M059J (cell line): ENCODE results near the gene NCK1. TPM values are rescaled to one million over a fixed set of nuclear protein-coding genes. Genes with fewer than 3 reads are reported as not detected.

Experiments used
- DNase-seq: peaks from one replicate; pipeline ENCODE4 v3.0.0-alpha.2; 2012; ENCODE audit warnings: low read depth
- total RNA-seq: library from RNA; depleted of rRNA; stranded (reverse); fragments of >200 nt; shearing (Covaris generic); gene quantifications from 2 replicates; pipeline ENCODE4 v1.2.3, GENCODE V29; 2014; rRNA removed

Gene NCK1
- 75.3 and 77.8 TPM in 2 replicates for total RNA-seq

DNA sequence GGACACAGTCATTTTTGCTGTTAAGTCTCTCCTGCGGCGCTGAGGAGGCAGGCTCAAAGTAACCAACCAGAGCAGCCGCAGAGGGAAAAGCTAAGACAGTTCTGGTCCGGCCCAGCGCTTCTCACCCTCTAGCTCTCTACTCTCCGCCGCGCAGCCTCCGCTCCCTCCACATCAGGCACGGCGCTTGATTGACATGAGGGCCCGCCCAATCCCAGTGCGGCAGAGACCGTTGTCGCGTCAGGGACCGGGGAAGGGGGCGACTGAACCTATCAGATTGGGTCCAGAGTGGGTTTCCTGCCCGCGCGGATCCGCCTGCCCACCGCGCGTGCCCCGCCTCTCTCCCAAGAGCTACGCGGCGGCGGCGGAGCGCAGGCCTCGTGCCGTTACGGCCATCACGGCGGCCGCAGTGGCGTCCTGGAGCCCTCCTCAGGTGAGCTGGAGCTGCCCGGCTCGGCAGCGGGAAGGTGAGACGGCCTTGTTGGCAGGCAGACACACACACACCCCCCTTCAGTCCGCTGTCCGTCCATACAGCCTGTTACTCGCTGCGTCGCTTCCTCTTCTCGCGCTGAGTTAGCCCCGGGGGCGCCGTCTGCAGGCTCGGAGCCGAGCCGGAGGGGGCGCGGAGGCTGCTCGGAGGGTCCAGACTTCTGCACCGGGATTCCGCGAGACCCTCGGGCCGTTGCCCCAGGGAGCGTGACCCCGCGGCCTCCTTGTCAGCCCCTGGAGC is at the start of gene NCK1:
TSS of gene NCK1 (plus strand) at position 319 of the 727 bp plus-strand sequence. CDS start 65,794 bp downstream, outside the sequence.
- peak; percentile 99 for DNase-seq

DNA sequence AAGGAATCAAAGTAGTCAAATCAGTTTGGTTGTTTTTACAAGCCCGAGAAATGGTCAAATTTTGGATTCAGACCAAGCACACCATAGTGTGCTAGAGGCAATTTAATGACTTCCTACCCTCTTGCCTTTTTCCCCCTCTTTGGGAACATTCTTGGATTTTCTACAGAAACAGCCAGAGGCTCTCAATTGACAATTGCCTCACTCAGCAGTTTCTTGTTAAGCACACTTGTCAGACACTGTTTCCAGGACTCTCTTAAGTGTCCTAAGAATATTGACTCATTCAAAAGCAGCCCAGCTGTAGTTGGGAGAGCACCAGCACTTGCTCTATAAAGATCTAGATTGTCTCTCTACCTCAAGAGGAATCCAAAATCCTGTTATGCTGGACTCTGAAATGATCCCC is 44.6 kb upstream of the NCK1 start:
- peak; percentile 71 for DNase-seq

DNA sequence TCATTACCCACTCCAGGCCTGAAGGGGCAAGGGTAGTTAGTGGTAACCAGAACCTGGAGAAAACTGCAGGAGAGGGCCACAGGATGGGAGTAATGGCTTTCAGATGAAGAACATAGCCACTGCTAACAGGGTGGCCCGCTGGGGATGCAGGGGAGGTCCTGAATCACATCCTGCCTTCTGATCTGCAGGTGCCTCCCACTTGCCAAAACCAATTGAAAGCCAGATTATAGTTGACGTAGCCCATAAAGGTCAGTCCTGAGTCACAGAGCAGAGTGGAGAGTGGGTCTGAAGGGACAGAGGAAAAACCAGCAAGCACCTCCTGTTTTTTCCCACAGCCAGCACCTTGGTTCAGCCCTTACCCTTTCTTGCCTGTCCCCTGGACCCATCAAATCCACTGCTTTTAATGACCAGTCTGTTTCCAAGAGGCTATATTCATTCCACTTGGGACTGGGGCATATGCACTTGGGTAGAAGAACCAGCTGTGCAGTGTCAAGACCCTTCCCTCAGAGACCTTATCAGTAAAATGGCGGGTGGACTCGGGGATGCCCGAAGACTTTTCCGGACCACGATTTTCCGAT is 43.7 kb upstream of the NCK1 start:
- DNase-seq, result peak; percentile 99

DNA sequence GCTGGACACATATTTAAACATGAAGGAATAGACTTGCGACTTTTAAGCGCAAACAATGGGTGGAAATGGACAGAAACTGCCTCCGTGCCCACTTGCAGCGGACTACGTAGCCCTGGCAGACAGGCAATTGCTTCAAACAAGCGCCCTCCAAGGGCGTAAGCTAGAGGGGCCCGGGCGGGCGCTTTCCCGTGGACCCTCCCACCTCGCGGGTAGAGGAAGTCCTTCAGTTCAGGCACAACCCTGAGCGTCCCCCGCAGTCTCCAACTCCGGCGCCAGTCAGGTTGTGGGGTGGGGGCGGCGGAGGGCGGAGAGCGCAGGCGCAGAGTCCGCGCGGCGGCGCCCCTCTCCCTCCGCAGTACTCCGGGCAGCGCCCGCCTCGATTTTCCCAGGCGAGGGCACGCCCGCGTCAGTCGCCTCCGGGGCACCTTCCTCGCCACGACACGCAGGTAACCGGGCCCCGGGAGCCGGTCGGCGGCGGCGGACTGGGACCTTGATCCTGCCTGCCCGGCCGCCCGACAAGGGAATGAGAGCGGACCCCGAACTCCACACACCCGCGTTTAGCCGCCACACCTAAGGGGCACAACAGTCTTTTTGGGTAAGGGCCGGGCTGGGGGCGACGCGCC is 43.1 kb upstream of the NCK1 start, which contains the start of gene SLC35G2:
TSS of gene SLC35G2 (plus strand) at position 358 of the 623 bp plus-strand sequence. CDS start 35,335 bp downstream, outside the sequence.
- DNase-seq, result peak; percentile 85

DNA sequence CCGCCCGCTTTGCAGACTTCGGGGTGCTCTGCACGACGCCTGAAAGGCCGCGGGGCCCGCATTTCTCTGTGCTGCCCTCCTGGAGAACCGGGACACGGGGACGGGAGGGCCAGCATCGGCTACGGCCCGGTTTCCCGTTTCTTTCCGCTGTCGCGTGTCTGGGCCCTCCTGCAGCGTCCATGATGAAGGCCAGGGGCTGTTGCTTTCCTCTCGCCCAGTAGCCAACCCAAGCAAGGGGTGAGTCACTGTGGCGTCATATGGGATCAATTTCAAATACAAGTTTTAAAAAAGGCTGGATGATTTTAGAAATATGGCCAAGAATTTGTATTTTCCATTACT is 42.6 kb upstream of the NCK1 start:
- DNase-seq, result peak; percentile 84

DNA sequence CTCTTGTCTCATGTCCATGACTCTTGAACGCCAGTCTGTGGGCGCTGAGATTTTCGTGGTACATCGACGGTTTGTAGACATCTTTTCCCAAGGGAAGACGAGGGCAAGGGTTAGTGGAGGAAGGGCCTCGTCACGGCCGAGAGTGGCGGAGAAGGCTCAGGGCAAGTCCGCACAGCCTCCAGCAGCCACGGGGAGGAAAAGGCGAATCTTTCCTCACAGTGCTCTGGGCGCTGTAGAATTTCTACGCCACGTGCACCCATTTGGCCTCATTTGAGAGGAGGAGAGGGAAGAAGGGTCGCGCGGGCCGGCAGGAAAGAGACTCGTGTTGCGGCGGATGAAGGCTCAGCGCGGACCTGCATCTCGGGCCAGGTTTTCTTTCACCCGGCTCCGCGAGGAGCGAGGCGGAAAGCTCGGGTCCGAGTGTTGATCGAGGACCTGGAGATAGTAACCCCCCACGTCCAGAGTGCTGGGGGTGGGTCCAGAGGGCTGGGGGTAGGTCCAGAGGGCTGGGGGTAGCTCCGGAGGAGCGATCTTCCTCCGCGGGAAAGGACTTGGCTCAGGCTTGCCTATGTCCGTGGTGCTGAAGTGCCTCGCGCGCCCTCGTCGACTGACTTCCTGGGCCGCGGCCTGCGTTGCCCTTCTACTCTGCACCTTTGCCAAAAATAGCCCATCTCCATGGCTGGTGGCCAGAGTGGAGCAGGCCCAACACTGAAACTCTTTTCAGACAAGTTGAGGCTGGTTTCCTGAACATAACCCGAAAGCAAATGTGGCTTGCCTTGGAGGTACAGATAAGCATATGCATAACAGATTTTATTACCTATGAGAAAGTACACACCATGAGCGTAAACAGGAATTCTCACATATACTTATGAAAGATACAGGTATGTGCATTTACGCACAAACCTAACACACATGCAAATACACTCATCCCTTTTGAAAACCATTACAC is 42.0 kb upstream of the NCK1 start:
- peak; percentile 77 for DNase-seq

DNA sequence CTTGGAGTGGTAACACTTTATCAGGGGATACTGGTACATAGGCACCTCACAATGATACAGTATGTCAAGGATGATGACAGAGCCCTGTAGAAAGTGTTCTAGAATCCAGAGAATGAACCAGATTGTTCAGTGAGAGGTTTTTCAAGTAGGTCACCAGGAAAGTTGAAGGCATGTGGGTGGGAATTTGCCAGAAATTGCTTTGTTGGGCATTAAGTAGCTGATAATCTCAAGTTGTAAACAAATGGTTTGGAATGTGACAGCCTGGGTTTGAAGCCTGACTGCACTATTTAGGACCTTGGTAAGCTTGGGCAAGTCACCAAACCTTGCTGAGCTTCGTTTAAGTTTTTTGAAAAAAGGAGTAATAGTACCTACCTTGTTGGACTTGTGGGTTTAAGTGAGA is 30.5 kb upstream of the NCK1 start:
- DNase-seq, result peak; percentile 23

DNA sequence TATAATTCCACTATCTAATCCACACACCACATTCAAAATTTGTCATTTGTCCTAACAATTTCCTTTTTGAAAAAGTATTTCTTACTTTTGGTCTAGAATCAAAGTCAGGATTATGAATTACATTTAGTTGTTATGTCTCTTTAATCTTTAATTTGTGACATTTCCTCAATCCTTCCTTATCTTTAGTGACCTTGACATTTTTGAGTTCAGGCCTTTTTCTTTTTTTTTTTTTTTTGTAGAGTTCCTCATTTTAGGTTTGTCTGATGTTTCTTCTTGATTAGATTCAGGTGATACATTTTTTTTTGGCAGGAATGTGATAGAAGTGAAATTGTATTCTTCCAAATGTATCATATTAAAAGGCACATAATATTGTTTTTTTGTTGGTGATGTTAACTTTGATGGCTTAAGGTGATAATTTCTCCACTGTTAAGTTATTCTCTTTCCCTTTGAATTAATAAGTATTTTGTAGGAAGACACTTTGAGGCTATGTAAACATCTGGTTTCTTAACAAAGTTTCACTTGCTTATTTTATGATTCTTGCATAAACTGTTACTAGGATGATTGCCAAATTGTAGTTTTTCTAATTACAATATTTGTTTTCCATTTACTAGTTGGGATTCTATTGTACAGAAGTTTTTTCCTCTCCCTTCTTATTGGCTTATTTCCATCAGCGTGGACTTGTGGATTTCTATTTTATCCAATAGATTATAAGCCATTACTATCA is 26.8 kb upstream of the NCK1 start:
- no peak for DNase-seq

DNA sequence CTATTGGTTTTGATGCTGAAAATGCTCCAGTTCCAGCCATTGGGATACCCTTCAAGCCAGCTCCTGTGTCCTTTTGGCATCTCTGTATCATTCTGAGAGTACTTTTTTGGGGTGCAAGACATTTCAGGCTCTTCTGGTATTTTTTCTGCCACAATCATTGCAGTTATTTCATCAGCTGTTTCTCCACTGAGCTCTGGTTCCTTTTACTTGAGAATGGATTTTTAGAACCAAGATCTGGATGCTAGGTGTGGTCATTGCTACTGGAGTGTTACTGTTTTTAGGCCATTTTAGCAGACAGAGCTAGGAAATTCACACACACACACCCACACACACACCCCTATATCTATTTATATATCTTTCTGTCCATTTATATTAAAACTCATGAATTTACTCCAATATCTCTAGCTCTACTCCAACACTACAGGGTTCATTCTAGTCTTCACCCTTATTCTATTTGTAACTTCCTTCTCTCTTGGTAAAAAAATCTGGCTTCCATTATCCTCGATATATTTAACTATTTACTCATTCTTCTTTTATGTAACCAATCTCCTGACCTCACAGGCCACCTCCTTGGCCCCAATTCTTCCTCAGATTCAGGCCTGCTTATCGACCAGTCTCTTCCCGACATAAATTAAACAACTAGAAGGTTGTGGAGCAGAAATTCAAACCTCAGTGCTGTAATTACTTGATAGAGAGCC is 26.0 kb upstream of the NCK1 start:
- peak; percentile 38 for DNase-seq

DNA sequence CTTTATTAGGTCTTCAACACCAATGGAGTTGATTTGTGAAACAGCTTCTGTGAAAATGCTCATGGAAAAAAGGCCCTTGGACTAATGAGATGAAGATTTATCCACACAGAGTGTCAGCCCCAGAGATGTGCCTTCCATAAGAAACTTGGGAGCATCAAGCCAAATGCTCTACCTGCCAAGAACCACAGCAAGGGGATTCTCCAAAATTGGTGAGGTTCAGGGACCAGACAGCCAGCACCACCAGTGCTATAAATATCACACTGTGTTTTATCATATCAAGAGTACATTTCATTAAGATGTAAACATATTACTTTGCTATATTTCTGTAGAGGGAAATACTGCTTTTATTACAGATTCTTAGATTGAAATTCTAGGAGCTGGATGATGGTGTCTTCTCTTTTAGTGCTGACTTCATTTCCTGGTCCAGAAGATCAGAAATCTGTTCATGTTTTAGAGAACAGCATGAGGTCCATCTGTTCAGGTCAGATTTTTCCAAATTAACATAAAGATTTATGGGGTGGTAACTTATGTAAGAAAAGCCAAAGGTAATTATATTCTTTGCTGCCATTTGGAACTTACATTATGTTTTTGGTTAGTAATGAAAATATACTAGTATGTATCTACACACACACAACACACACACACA is 25.4 kb upstream of the NCK1 start:
- no peak for DNase-seq

DNA sequence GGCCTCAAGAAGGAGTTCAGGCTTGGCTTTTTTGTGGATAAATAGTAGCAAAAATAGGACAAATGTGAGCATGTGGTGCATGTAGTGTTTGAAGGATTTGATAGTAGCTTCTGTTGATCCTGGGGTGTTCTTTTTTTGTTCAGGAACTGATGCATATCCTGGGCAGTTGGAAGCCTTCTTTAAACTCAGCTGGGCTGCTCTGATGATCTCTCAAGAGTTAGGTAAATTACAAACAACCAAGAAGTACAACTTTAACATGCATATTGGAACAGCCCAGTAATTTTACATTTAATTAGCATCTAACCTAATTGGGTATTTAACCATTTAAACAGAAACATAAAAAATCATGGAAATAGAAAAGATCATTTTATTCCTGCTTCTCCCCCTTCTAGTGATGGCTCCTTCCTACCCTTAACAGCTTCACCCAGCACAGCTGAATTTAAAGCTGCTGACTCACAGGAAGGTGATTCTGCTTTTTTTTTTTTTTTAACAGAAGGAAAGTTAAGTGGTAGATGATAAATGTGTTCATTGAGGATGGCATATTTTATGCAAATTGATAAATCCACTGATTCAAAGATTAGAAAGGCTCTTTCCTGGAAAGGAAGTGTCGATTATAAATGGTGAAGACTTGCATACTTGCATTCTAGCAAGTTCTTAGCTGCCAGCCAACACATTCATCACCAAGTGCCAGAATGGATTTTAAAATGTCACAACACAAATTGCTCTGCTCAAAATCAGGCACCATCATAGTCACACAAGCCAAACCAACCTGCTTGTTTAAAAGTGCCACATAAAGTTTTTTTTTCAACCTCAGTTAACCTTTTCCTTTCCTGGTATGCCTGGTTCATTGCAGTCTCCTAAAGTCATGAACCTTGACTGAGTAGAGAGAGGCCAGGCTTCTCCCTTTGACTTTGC is 23.1 kb upstream of the NCK1 start:
- peak; percentile 82 for DNase-seq

DNA sequence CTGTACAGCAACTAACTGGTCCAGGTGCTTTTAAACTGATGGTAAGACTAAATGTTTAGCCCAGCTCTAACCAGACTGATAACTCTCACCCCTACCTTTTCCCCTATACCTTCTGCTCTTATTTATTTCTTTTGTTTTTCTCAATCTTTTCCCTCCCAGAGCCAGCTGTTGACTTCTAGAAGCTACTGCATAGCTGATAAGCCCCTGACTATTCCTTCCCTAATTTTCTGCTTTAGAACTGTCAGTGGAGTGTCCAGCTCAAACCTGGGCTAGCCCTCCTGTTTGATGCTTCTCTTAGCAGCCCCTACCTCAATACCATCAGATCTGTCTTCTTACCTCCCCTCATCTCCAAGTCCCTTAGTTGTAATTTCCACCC is 22.5 kb upstream of the NCK1 start:
- DNase-seq, result no peak

DNA sequence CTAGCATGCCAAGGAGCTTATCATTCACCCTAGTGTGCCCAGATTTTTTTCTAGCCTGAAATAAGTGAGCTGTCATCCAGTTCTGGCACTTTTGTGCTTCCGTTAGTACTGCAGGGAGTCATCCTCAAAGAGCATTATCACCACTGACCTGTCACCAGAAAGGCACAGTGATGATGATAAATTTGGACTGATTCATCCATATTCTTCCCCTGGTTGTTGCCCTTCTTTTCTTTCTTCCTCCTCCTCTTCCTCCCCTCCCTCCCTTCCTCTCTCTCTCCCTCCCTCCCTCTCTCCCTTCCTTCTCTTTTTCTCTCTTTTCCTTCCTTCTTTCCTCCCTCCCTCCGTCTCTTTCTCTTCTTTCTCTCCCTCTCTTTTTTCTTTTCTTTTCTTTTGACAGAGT is 21.8 kb upstream of the NCK1 start:
- DNase-seq, result peak; percentile 51

DNA sequence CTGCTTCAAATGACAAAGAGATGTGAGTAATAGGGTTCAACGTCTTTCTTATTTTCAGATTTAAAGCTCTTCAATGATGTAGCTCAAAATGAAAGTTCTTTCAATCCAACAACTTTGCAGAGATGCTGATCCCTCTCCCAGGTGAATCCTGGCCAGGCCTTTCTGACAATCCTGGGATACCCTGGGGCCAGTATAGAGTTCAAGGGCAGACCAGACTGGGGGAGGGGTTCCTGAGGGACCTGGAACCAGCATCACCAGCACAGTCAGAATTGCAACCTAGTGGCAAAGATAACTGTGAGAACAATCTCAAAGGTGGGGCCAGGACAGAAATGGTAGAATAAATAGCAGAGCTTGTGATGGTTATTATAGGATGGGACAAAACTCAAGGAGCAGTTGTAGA is 19.7 kb upstream of the NCK1 start:
- no peak for DNase-seq

DNA sequence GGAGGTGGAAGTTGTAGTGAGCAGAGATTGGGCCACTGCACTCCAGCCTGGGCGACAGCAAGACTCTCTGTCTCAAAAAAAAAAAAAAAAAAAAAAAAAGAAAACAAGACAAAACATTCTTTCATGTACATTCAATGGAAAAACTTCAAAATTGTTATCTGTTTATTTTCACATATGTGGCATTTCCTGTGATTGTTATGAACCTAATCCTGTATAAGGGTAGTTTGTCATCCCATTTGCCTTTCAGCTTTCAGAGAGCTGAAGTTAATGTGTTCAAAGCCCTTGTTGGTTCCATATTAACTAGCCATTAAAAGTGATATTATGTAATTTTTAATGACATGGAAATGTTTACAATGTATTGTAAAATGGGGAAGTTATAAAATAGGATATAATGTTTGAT is 17.3 kb upstream of the NCK1 start:
- DNase-seq, result no peak

DNA sequence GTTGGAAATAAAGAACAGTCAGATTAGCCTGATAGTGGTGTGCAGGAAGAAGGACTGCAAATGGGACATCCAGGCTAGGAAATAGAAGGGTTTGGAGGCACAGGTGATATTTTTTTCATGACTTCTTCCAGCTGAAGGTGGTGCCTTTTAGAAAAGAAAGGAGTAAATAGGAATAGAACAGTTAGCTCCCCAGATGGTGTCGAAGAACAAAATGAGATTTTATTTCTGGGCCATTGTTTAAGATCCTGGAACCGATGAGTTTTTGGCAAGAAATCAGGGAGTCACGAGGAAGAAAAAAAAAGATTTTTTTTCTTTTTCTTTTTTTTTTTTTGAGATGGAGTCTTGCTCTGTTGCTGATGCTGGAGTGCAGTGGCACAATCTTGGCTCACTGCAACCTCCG is 9.8 kb upstream of the NCK1 start:
- DNase-seq, result no peak

DNA sequence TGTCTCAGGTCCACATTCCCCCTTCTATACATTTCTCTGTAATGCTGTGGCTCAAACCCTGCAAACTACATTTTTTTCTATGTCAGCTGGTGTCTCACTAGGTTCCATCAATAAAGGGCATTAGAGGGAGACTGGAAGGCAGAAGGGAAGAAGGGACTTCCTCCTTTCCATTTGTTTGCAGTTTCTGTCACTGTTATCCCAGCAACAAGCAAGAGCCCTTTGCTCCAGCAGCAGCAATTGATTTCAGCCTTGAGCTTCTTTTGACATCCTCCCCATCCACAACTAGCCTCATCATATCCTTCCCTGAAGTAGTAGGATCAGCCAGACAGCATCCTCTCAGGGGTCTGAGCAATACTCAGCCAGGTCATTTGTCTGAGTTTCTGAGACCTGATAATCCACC is 5.3 kb upstream of the NCK1 start:
- DNase-seq, result no peak

DNA sequence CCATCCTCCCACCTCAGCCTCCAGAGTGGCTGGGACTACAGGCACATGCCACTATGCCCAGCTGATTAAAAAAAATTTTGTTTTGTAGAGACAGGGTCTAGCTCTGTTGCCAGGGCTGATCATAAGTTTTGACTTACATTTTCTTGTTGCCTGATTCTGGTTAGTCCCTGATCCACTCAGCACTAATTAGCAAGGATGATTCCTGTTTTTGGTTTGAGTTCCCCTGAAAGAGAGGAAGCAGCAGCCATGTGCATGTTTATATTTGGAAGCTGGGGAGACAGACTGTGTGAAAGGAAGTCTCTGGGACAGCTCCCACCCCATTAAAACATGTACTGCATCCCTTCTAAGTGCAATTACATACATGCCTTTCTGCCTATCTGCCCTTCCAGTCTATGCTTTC is 3.6 kb upstream of the NCK1 start:
- DNase-seq, result peak; percentile 28

DNA sequence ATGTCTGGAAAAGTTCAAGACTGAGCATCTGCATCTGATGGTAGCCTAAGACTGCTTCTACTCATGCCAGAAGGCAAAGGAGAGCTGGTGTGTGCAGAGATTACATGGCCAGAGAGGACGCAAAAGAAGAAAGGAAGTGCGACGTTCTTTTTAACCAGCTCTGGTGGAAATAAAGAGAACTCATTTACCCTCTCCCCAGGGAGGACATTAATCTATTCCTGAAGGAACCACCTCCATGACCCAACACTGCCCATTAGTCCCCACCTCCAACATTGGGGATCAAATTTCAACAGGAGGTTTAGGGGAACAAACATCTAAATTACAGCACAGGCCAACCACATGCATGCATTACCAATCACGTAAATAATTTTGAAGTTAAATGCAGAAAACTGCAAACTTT is 1.5 kb upstream of the NCK1 start:
- DNase-seq, result peak; percentile 53
